KBM-7 (cell line): ENCODE measurements around the gene PDZD8.

Experiments used
- DNase-seq: peaks from one replicate; pipeline ENCODE4 v3.0.0-alpha.2; 2015
- in situ Hi-C: fragments of 300-500 bp; cut with MboI; formaldehyde crosslinking; loops from 2 replicates; pipeline ENCODE4 v1.14.3; 2020; ENCODE audit warnings: low sequenced_read_pairs, low pct_unique_long_range_greater_than_20kb, mixed read lengths

The PDZD8 gene

GRCh38 chr10:117262291-117262902 is 112.8 kb downstream of the PDZD8 start:
- DNase-seq = no peak
- in situ Hi-C loops = no loop called here

- in situ Hi-C loops = no loop called here
- DNase-seq = no peak
These were observed 113.7 kb downstream of the PDZD8 start for GRCh38 chr10:117261501-117261900.

- no peak for DNase-seq
- in situ Hi-C loops = no loop called here
These were observed 115.2 kb downstream of the PDZD8 start for GRCh38 chr10:117260084-117260483.

GRCh38 chr10:117259279-117259678 is 116.0 kb downstream of the PDZD8 start:
- peak; percentile 72 for DNase-seq
- in situ Hi-C loops = no loop called here

- in situ Hi-C loops = no loop called here
- no peak for DNase-seq
These were observed 117.5 kb downstream of the PDZD8 start for GRCh38 chr10:117257721-117258120.

- in situ Hi-C loops = no loop called here
- no peak for DNase-seq
These were observed 118.3 kb downstream of the PDZD8 start for GRCh38 chr10:117256910-117257309.

- in situ Hi-C loops = no loop called here
- DNase-seq = no peak
These were observed 119.3 kb downstream of the PDZD8 start for GRCh38 chr10:117255835-117256460.

- in situ Hi-C loops = no loop called here
- DNase-seq = no peak
These were observed 120.2 kb downstream of the PDZD8 start for GRCh38 chr10:117254774-117255735.

- in situ Hi-C loops = no loop called here
- no peak for DNase-seq
These were observed 120.9 kb downstream of the PDZD8 start for GRCh38 chr10:117254338-117254737.

- DNase-seq = no peak
These were observed 121.3 kb downstream of the PDZD8 start for GRCh38 chr10:117253908-117254307.

GRCh38 chr10:117250411-117250810 is 124.8 kb downstream of the PDZD8 start:
- DNase-seq = no peak
- in situ Hi-C loops = no loop called here

More at GRCh38 chr10:117253908-117254307, 121.3 kb downstream of the PDZD8 start:
- in situ Hi-C loops = no loop called here

- no peak for DNase-seq
- in situ Hi-C loops = no loop called here
These were observed 125.6 kb downstream of the PDZD8 start for GRCh38 chr10:117249493-117250093.

GRCh38 chr10:117248750-117249465 is 126.3 kb downstream of the PDZD8 start:
- in situ Hi-C loops = no loop called here
- no peak for DNase-seq

GRCh38 chr10:117246997-117247671 is 128.1 kb downstream of the PDZD8 start:
- in situ Hi-C loops = no loop called here
- no peak for DNase-seq

- no peak for DNase-seq
- in situ Hi-C loops = no loop called here
These were observed 132.8 kb downstream of the PDZD8 start for GRCh38 chr10:117242463-117242832.

GRCh38 chr10:117241541-117242462 is 133.4 kb downstream of the PDZD8 start:
- DNase-seq = no peak

GRCh38 chr10:117240621-117241529 is 134.4 kb downstream of the PDZD8 start, which contains the start of gene SLC18A2:
Gene SLC18A2, plus strand, starts transcription at chr10:117241114. Its CDS starts 580 bp downstream, at chr10:117241694.
- DNase-seq = no peak
- in situ Hi-C loops = no loop called here

More at GRCh38 chr10:117241541-117242462, 133.4 kb downstream of the PDZD8 start:
- in situ Hi-C loops = no loop called here
